K562 (cell line): ENCODE data around the gene EPX. TPM values are rescaled to one million over a fixed set of nuclear protein-coding genes. Genes with fewer than 3 reads are reported as not detected.

Source experiments
- ATAC-seq: fragments of 200-7000 bp; cut with Tn5 transposase; 3 replicates; pipeline ENCODE4 v1.9.1; 2020; ENCODE audit warnings: moderate library complexity
- BruUV-seq: library from RNA; stranded (reverse); fragments of 400-500 nt; replicated peaks from 2 replicates; lab custom pipeline; 2021; lab: Mats Ljungman, UMichigan
- CTCF ChIA-PET: fragments of 300-600 bp; formaldehyde crosslinking; extraction: SDS; loops from one replicate; lab custom pipeline; 2021; ENCODE audit warnings: low intra/inter-chr PET ratio; lab: Yijun Ruan, JAX
- POLR2A ChIA-PET: fragments of 300-600, 350-650 bp; sonication (Branson Sonifier 250); formaldehyde crosslinking; extraction: SDS; loops from one replicate; lab custom pipeline; 2021; ENCODE audit warnings: antibody characterized with exemption, inconsistent platforms; lab: Yijun Ruan, JAX
- DNase-seq, 4 experiments: peaks; one replicate each; pipeline versions ENCODE4 v3.0.0 to v3.0.0-alpha.2; 2011 to 2018; ENCODE audit warnings: low spot score in 3 of 4, mixed read lengths in 3 of 4; ENCODE audit errors: extremely low read depth in 1 of 4
- FAIRE-seq: peaks from 2 replicates; lab custom pipeline; 2011; peaks lifted over from hg19 to GRCh38; lab: Jason Lieb, UNC
- H2AFZ ChIP-seq: 2 replicates; pipeline ENCODE4 v1.6.0; 2011; ENCODE audit warnings: low read depth, low read length, control low read depth, inconsistent platforms
- H3K27ac ChIP-seq: fragments of 200-600 bp; 3 replicates; pipeline ENCODE4 v1.8.0; 2011; ENCODE audit warnings: low read depth, mild to moderate bottlenecking, control low read depth, inconsistent platforms, low read length, moderate library complexity, mixed read lengths; ENCODE audit errors: extremely low read depth
- H3K27me3 ChIP-seq, 2 experiments: fragments of 300-600 bp in 1 of 2; 2 replicates in 1 of 2; 3 replicates in 1 of 2; pipeline versions ENCODE4 v1.6.0 to v1.8.0; 2011; ENCODE audit warnings: inconsistent platforms in 2 of 2, low read length in 2 of 2, mild to moderate bottlenecking in 1 of 2, mixed read lengths in 1 of 2, moderate library complexity in 1 of 2; ENCODE audit not compliant: control insufficient read depth in 2 of 2, insufficient read depth in 2 of 2
- H3K36me3 ChIP-seq: fragments of 300-600 bp; 3 replicates; pipeline ENCODE4 v1.8.0; 2011; ENCODE audit warnings: mild to moderate bottlenecking, low read length, inconsistent platforms; ENCODE audit not compliant: control insufficient read depth, insufficient read depth
- H3K4me1 ChIP-seq, 2 experiments: fragments of 200-600 bp in 1 of 2; replicated peaks in 1 of 2; 2 replicates in 1 of 2; 3 replicates in 1 of 2; pipeline versions ENCODE4 v1.5.1 to v1.8.0; 2011; ENCODE audit warnings: inconsistent platforms in 2 of 2, low read length in 2 of 2, mild to moderate bottlenecking in 1 of 2, mixed read lengths in 1 of 2, moderate library complexity in 1 of 2; ENCODE audit not compliant: control insufficient read depth in 2 of 2, insufficient read depth in 2 of 2
- H3K4me2 ChIP-seq: 2 replicates; pipeline ENCODE4 v1.6.1; 2011; ENCODE audit warnings: low read length, control low read depth, inconsistent platforms, mixed read lengths; ENCODE audit not compliant: insufficient read depth
- H3K4me3 ChIP-seq: fragments of 200-600 bp; sonication (generic), shearing (Covaris generic); 2 replicates; pipeline ENCODE4 v1.5.1; 2016; ENCODE audit warnings: control low read depth, inconsistent platforms
- H3K79me2 ChIP-seq: fragments of 200-600 bp; 3 replicates; pipeline ENCODE4 v1.8.0; 2011; ENCODE audit warnings: low read length, inconsistent platforms; ENCODE audit not compliant: control insufficient read depth, insufficient read depth
- H3K9ac ChIP-seq, 2 experiments: 2 replicates each; pipeline versions ENCODE4 v1.6.0 to v1.6.1; 2011; ENCODE audit warnings: low read depth in 2 of 2, low read length in 2 of 2, control low read depth in 1 of 2, inconsistent platforms in 1 of 2, mild to moderate bottlenecking in 1 of 2, mixed read lengths in 1 of 2; ENCODE audit not compliant: insufficient read depth in 1 of 2
- H3K9me1 ChIP-seq: one replicate; pipeline ENCODE4 v1.6.0; 2011; ENCODE audit warnings: inconsistent platforms, mild to moderate bottlenecking, low read length, moderate library complexity; ENCODE audit not compliant: control insufficient read depth, insufficient read depth
- H3K9me3 ChIP-seq: replicated peaks from 2 replicates; pipeline ENCODE4 v1.5.1; 2011; ENCODE audit warnings: low read depth, low read length, inconsistent platforms; ENCODE audit not compliant: control insufficient read depth, insufficient read depth
- H4K20me1 ChIP-seq: replicated peaks from 2 replicates; pipeline ENCODE4 v1.6.1; 2011; ENCODE audit warnings: low read length, inconsistent platforms, mixed read lengths; ENCODE audit not compliant: control insufficient read depth, insufficient read depth
- BHLHE40 ChIP-seq: IDR thresholded peaks from 2 replicates; pipeline ENCODE4 v1.6.1; 2011; ENCODE audit warnings: low read length, improper control_type of control experiment
- CAMTA2 ChIP-seq: fragments of 250-450 bp; sonication (Bioruptor Pico); conservative IDR thresholded peaks from 2 replicates; pipeline ENCODE4 v1.5.1; 2022
- CBX5 ChIP-seq: IDR thresholded peaks from 2 replicates; pipeline ENCODE4 v1.6.1; 2014; ENCODE audit warnings: low read depth, borderline replicate concordance
- CHD1 ChIP-seq: fragments of 200-600 bp; sonication (generic); IDR thresholded peaks from one replicate; pipeline ENCODE4 v1.6.1; 2012; ENCODE audit warnings: mild to moderate bottlenecking, moderate library complexity, low read length, inconsistent platforms
- DIDO1 ChIP-seq: fragments of 450-650 bp; IDR thresholded peaks from 2 replicates; pipeline ENCODE4 v1.6.1; 2016; ENCODE audit warnings: low read depth, missing biosample characterization, missing genetic modification characterization
- EP400 ChIP-seq: fragments of 450-650 bp; IDR thresholded peaks from 2 replicates; pipeline ENCODE4 v1.6.1; 2017; ENCODE audit warnings: antibody characterized with exemption, mild to moderate bottlenecking, moderate library complexity
- IFI16 ChIP-seq: fragments of 250-450 bp; sonication (Bioruptor Pico); IDR thresholded peaks from 2 replicates; pipeline ENCODE4 v2.1.2; 2022; ENCODE audit warnings: mild to moderate bottlenecking, inconsistent platforms
- JUN ChIP-seq, 2 experiments: sonication (generic) in 1 of 2; formaldehyde crosslinking in 1 of 2; IDR thresholded peaks; 2 replicates each; pipeline versions ENCODE4 v1.6.1 to v1.8.0; 2012 to 2022; ENCODE audit warnings: borderline replicate concordance in 2 of 2, mild to moderate bottlenecking in 2 of 2, improper control_type of control experiment in 1 of 2, low read depth in 1 of 2, low read length in 1 of 2, missing genetic modification reagents in 1 of 2
- KLF10 ChIP-seq: fragments of 250-450 bp; sonication (Bioruptor Pico); IDR thresholded peaks from 2 replicates; pipeline ENCODE4 v1.6.1; 2021; ENCODE audit warnings: matching md5 sums
- NCOA2 ChIP-seq, 2 experiments: fragments of 450-650 bp; IDR thresholded peaks; 2 replicates each; pipeline ENCODE4 v1.6.1; 2018; ENCODE audit warnings: mild to moderate bottlenecking in 2 of 2, moderate library complexity in 1 of 2; ENCODE audit not compliant: partially characterized antibody in 2 of 2
- RAD21 ChIP-seq, 2 experiments: fragments of 250-450 bp in 1 of 2; fragments of 450-650 bp in 1 of 2; sonication (Bioruptor Pico) in 1 of 2; formaldehyde crosslinking in 1 of 2; IDR thresholded peaks in 1 of 2; conservative IDR thresholded peaks in 1 of 2; 2 replicates each; pipeline versions ENCODE4 v1.4.0 to v1.8.0; 2020 to 2022; ENCODE audit warnings: mild to moderate bottlenecking in 2 of 2, moderate library complexity in 1 of 2
- SOX6 ChIP-seq: fragments of 450-650 bp; IDR thresholded peaks from 2 replicates; pipeline ENCODE4 v1.6.1; 2014; ENCODE audit warnings: mild to moderate bottlenecking
- SPI1 ChIP-seq: IDR thresholded peaks from 2 replicates; pipeline ENCODE4 v1.6.1; 2011; ENCODE audit warnings: low read depth, low read length, control low read depth, borderline replicate concordance
- TCF3 ChIP-seq: sonication (generic); formaldehyde crosslinking; IDR thresholded peaks from 2 replicates; pipeline ENCODE4 v1.4.0; 2020; ENCODE audit warnings: mild to moderate bottlenecking, missing genetic modification reagents
- ZFP36 ChIP-seq: fragments of 150-350 bp; IDR thresholded peaks from 2 replicates; pipeline ENCODE4 v1.6.1; 2018; ENCODE audit warnings: low read length, low read depth; ENCODE audit not compliant: partially characterized antibody
- ZNF316 ChIP-seq: fragments of 450-650 bp; IDR thresholded peaks from 2 replicates; pipeline ENCODE4 v1.6.1; 2016
- WGBS: fragments of 100-300 bp; shearing (Covaris generic); methylation state at CpG from one replicate; pipeline ENCODE4 v1.1.6; 2016; ENCODE audit warnings: low coverage, mixed read lengths; ENCODE audit not compliant: insufficient coverage; ENCODE audit errors: missing lambda C conversion rate; 5-methylcytosine and 5-hydroxymethylcytosine counted together
- in situ Hi-C: fragments of 300-500 bp; cut with MboI; formaldehyde crosslinking; loops from 4 replicates; pipeline ENCODE4 v1.15.0; 2018; ENCODE audit warnings: inconsistent platforms, mixed read lengths
- intact Hi-C: fragments of 100-400 bp; cut with micrococcal nuclease; formaldehyde crosslinking; loops from 2 replicates; pipeline ENCODE4 v1.14.2; 2022
- polyA plus RNA-seq, 8 experiments: library from polyadenylated mRNA; depleted of rRNA in 4 of 8; stranded (reverse) in 5 of 8; unstranded in 3 of 8; fragments of >200 nt; fragmentation: Nextera tagmentation in 2 of 8; fragmentation: Illumina TruSeq in 1 of 8; extraction: Ambion mirVana in 2 of 8; extraction: Trizol in 1 of 8; gene quantifications; 2 replicates each; pipeline versions ENCODE4 v1.2.1 to v1.2.3, GENCODE V29; 2011 to 2014; ENCODE audit warnings: inconsistent platforms in 1 of 8, missing spikeins in 1 of 8
- total RNA-seq, 7 experiments: library from RNA; depleted of rRNA in 6 of 7; stranded (reverse); fragments of >200 nt in 6 of 7; fragmentation: Illumina TruSeq in 2 of 7; extraction: Trizol in 2 of 7; gene quantifications; 2 replicates each; pipeline versions ENCODE4 v1.2.1 to v1.2.3, GENCODE V29; 2011 to 2021; ENCODE audit warnings: low replicate concordance in 1 of 7
- TF ChIP-seq, protein P1 (sequence below): fragments of 450-650 bp; IDR thresholded peaks from 2 replicates; pipeline ENCODE4 v1.6.1; 2016; ENCODE audit warnings: borderline replicate concordance
- TF ChIP-seq, protein P2 (sequence below): fragments of 200-400 bp; formaldehyde crosslinking; IDR thresholded peaks from 2 replicates; pipeline ENCODE4 v1.6.1; 2017; ENCODE audit warnings: mild to moderate bottlenecking, low read depth, low read length, moderate library complexity

EPX gene
- total and polyA plus RNA-seq, 9 of the 15 experiments (the other 6 are each of a cell fraction or from before 2014, with no cell fraction given), result 0.07 to 0.33 (median 0.19) TPM; not detected in 3

DNA sequence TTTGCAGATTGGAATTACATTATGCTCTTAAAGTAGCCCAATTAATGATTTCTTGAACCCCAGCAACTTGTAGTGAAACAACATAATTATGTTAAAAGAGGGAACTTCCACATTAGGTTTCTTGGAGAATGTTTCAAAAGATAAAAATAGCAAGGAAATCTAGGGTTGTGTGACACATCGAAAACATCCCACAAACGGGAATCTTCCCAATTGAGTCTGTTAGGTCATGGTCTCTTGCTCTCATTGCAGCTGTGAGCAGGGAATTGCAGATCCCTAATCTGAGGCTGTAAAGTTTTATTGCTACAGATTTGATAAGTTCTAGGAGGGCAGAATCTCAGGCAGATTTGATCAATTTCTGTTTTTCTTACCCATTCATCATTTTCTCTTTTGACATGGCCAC lies 39.1 kb downstream of the EPX start (continued):
- TF ChIP-seq, protein P1, sequence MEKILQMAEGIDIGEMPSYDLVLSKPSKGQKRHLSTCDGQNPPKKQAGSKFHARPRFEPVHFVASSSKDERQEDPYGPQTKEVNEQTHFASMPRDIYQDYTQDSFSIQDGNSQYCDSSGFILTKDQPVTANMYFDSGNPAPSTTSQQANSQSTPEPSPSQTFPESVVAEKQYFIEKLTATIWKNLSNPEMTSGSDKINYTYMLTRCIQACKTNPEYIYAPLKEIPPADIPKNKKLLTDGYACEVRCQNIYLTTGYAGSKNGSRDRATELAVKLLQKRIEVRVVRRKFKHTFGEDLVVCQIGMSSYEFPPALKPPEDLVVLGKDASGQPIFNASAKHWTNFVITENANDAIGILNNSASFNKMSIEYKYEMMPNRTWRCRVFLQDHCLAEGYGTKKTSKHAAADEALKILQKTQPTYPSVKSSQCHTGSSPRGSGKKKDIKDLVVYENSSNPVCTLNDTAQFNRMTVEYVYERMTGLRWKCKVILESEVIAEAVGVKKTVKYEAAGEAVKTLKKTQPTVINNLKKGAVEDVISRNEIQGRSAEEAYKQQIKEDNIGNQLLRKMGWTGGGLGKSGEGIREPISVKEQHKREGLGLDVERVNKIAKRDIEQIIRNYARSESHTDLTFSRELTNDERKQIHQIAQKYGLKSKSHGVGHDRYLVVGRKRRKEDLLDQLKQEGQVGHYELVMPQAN, result no peak

- no peaks in the 10 kb centered on the region for H4K20me1 ChIP-seq
- no peaks in the 10 kb centered on the region for H3K9me1 ChIP-seq
- FAIRE-seq (peak; percentile 85), DNase-seq (peak; percentile 51 to 76 (median 57)), ATAC-seq (peak; percentile 91)
- peaks cover 0 to 9% of the 10 kb centered on the region in 2 experiments; a peak in 1 of 5 replicates for H3K27me3 ChIP-seq
- in situ Hi-C loops, result no loop called here
- H3K27ac ChIP-seq, result no peak overlapping the region
- 0 out of 2 replicates have a peak overlapping the region, but pooled peaks have one; percentile 3 for H3K4me2 ChIP-seq
- CTCF ChIA-PET, result no interaction called here
- BruUV-seq, result no TSS peak
- H3K36me3 ChIP-seq, result no peaks in the 10 kb centered on the region
- peak overlapping the region; percentile 41 for H2AFZ ChIP-seq
- H3K9me3 ChIP-seq, result no peaks in the 10 kb centered on the region
- WGBS, result 9% methylated on average over 12 of the region's 12 CpGs
- H3K79me2 ChIP-seq, result no peaks in the 10 kb centered on the region
- H3K9ac ChIP-seq, result no peak overlapping the region
- intact Hi-C loops, result no loop called here
- peaks cover 0 to 14% of the 10 kb centered on the region in 2 experiments; a peak in 3 of 5 replicates for H3K4me1 ChIP-seq
- H3K4me3 ChIP-seq, result no peak overlapping the region
- POLR2A ChIA-PET, result interaction anchor here (0.7 to 0.9 kb wide), 4 partner anchors 12 to 1618 kb away, joined by 3 to 4 read pairs (median 4); partner anchors contain the start of gene MKS1
- no peak for TF ChIP-seq IFI16 (CRISPR knock-in tag)
- peak; percentile 60 for TF ChIP-seq ZFP36
- TF ChIP-seq KLF10, result no peak
- TF ChIP-seq JUN (IDR thresholded peaks at IDR 0.05; ENCODE audit: borderline replicate concordance, low read depth, low read length), result peak; percentile 25; the same call in 1 of the 2 replicates
- TF ChIP-seq JUN (CRISPR knock-in tag; IDR thresholded peaks at IDR 0.05; ENCODE audit: borderline replicate concordance), result no peak
- 0 out of 2 replicates have a peak, but pooled peaks have one; percentile 21 for TF ChIP-seq TCF3
- TF ChIP-seq SOX6, result peak; percentile 28; the same call in 1 of the 2 replicates
- peak; percentile 61; the same call in 1 of the 2 replicates for TF ChIP-seq SPI1
- peak; percentile 61; the same call in 1 of the 2 replicates for TF ChIP-seq BHLHE40
- TF ChIP-seq EP400, result no peak
- no peak for TF ChIP-seq CBX5
- no peak for TF ChIP-seq ZNF316
- TF ChIP-seq RAD21 (CRISPR knock-in tag; conservative IDR thresholded peaks at IDR 0.05 in 1 of 2, IDR thresholded peaks at IDR 0.05 in 1 of 2), result peak in 1 of 2 experiments; percentile 24; a peak in 1 of 4 replicates
- no peak for TF ChIP-seq CAMTA2 (CRISPR knock-in tag)
- TF ChIP-seq, protein P2, sequence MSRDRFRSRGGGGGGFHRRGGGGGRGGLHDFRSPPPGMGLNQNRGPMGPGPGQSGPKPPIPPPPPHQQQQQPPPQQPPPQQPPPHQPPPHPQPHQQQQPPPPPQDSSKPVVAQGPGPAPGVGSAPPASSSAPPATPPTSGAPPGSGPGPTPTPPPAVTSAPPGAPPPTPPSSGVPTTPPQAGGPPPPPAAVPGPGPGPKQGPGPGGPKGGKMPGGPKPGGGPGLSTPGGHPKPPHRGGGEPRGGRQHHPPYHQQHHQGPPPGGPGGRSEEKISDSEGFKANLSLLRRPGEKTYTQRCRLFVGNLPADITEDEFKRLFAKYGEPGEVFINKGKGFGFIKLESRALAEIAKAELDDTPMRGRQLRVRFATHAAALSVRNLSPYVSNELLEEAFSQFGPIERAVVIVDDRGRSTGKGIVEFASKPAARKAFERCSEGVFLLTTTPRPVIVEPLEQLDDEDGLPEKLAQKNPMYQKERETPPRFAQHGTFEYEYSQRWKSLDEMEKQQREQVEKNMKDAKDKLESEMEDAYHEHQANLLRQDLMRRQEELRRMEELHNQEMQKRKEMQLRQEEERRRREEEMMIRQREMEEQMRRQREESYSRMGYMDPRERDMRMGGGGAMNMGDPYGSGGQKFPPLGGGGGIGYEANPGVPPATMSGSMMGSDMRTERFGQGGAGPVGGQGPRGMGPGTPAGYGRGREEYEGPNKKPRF, result no peak
- TF ChIP-seq NCOA2 (IDR thresholded peaks at IDR 0.05; ENCODE audit: partially characterized antibody in 2 of 2), result no peak
- TF ChIP-seq DIDO1 (tag), result no peak
- TF ChIP-seq CHD1, result no peak
These were observed 40.2 kb downstream of the EPX start for GRCh38 chr17:58232707-58233156.
